Smooth muscle cell (in vitro differentiated cells): ENCODE results near the gene TRIM66. TPM values are rescaled to one million over a fixed set of nuclear protein-coding genes. Genes with fewer than 3 reads are reported as not detected.

ENCODE experiments used
- DNase-seq: peaks from one replicate; lab custom pipeline; 2025; ENCODE audit not compliant: unreplicated experiment; lab: John Stamatoyannopoulos, UW
- H2AFZ ChIP-seq: fragments of 200-600 bp; sonication (generic); 2 replicates; pipeline ENCODE4 v1.6.0; 2016; ENCODE audit warnings: antibody characterized with exemption, low read depth, mild to moderate bottlenecking
- H3F3A ChIP-seq: fragments of 200-600 bp; sonication (generic); 2 replicates; pipeline ENCODE4 v1.6.0; 2017; ENCODE audit warnings: antibody characterized with exemption, low read depth
- H3K27ac ChIP-seq: fragments of 200-600 bp; sonication (generic); 2 replicates; pipeline ENCODE4 v1.5.1; 2016; ENCODE audit warnings: low read depth, mild to moderate bottlenecking
- H3K27me3 ChIP-seq: fragments of 200-600 bp; sonication (generic); 2 replicates; pipeline ENCODE4 v1.6.1; 2016; ENCODE audit warnings: low read depth, mild to moderate bottlenecking
- H3K36me3 ChIP-seq: fragments of 200-600 bp; sonication (generic); 2 replicates; pipeline ENCODE4 v1.5.1; 2016; ENCODE audit warnings: low read depth
- H3K4me1 ChIP-seq: fragments of 200-600 bp; sonication (generic); 2 replicates; pipeline ENCODE4 v1.5.1; 2016; ENCODE audit warnings: low read depth
- H3K4me2 ChIP-seq: fragments of 200-600 bp; sonication (generic); 2 replicates; pipeline ENCODE4 v1.6.0; 2016; ENCODE audit warnings: mild to moderate bottlenecking
- H3K4me3 ChIP-seq: fragments of 200-600 bp; sonication (generic); 2 replicates; pipeline ENCODE4 v1.5.1; 2016; ENCODE audit warnings: mild to moderate bottlenecking
- H3K79me2 ChIP-seq: fragments of 200-600 bp; sonication (generic); 2 replicates; pipeline ENCODE4 v1.6.0; 2016; ENCODE audit warnings: low read depth, mild to moderate bottlenecking
- H3K9ac ChIP-seq: fragments of 200-600 bp; sonication (generic); 2 replicates; pipeline ENCODE4 v1.6.0; 2016; ENCODE audit warnings: low read depth
- H3K9me3 ChIP-seq: fragments of 200-600 bp; sonication (generic); replicated peaks from 2 replicates; pipeline ENCODE4 v1.5.1; 2016; ENCODE audit warnings: low read depth
- H4K20me1 ChIP-seq: fragments of 200-600 bp; sonication (generic); 2 replicates; pipeline ENCODE4 v1.6.0; 2016; ENCODE audit warnings: low read depth
- WGBS: methylation state at CpG from one replicate; pipeline ENCODE4 v1.1.7; 2016; ENCODE audit warnings: low lambda C conversion rate; 5-methylcytosine and 5-hydroxymethylcytosine counted together
- polyA plus RNA-seq: library from polyadenylated mRNA; unstranded; fragments of >200 nt; fragmentation: Nextera tagmentation; extraction: Ambion mirVana; gene quantifications from 2 replicates; pipeline ENCODE4 v1.2.1, GENCODE V29; 2016
- total RNA-seq: library from RNA; depleted of rRNA; stranded (reverse); fragments of >200 nt; gene quantifications from 2 replicates; pipeline ENCODE4 v1.2.3, GENCODE V29; 2014
- TF ChIP-seq, protein P1 (sequence below): fragments of 200-600 bp; sonication (generic); IDR thresholded peaks from 2 replicates; pipeline ENCODE4 v1.5.1; 2017; ENCODE audit warnings: borderline replicate concordance, mild to moderate bottlenecking, antibody characterized with exemption; ENCODE audit not compliant: insufficient read depth, poor library complexity, severe bottlenecking

TRIM66 gene
- total and polyA plus RNA-seq, 2 experiments from 2014 or later: 0.24 to 5.8 TPM

DNA sequence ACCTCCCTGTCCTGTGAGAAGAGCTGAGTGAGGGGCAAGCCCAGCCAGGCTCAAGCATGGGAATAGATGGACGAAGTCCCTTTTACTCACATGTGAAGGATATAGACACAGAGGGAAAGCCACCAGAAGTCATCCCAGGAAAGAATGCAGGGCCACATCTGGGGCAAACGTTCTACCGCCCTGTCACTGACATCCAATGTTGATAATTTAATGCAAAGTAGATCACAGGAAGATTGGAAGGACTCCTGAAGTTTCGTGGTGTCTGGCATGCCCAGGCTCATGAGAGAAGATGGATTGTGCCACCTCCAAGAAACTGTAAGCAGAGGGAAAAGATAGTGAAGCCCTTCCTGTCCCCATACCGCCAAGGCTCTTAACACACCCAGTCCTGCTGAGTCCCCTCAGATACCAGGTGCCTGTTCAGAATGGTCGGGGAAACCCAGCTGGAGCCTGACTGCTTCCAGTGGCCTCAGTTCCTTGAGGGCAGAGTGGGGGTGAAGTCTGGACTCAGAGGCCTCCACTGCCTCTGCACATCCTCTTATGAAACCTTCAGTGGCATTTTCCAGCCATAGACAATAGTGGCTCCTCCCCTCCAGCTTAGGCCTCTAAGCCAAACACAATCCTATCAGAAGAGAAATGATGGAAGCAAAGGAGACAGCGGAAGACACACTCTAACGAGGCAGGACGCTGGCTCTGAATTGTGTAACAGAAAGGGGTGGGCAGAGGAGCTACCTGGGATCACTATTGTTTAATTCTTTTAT is 80.9 kb downstream of the TRIM66 start:
- WGBS: 90% methylated on average over 9 of the region's 9 CpGs
- H3K27ac ChIP-seq: no peak overlapping the region
- no peaks in the 10 kb centered on the region for H4K20me1 ChIP-seq
- H3K79me2 ChIP-seq: no peaks in the 10 kb centered on the region
- no peak overlapping the region for H3K4me3 ChIP-seq
- no peak overlapping the region for H3K4me2 ChIP-seq
- H3K36me3 ChIP-seq: no peaks in the 10 kb centered on the region
- no peaks in the 10 kb centered on the region for H3K27me3 ChIP-seq
- H2AFZ ChIP-seq: no peak overlapping the region
- TF ChIP-seq, protein P1, sequence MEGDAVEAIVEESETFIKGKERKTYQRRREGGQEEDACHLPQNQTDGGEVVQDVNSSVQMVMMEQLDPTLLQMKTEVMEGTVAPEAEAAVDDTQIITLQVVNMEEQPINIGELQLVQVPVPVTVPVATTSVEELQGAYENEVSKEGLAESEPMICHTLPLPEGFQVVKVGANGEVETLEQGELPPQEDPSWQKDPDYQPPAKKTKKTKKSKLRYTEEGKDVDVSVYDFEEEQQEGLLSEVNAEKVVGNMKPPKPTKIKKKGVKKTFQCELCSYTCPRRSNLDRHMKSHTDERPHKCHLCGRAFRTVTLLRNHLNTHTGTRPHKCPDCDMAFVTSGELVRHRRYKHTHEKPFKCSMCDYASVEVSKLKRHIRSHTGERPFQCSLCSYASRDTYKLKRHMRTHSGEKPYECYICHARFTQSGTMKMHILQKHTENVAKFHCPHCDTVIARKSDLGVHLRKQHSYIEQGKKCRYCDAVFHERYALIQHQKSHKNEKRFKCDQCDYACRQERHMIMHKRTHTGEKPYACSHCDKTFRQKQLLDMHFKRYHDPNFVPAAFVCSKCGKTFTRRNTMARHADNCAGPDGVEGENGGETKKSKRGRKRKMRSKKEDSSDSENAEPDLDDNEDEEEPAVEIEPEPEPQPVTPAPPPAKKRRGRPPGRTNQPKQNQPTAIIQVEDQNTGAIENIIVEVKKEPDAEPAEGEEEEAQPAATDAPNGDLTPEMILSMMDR: no peak
- H3K4me1 ChIP-seq: no peaks in the 10 kb centered on the region
- H3K9me3 ChIP-seq: no peaks in the 10 kb centered on the region
- DNase-seq: no peak
- no peak overlapping the region for H3K9ac ChIP-seq
- no peaks in the 10 kb centered on the region for H3F3A ChIP-seq

DNA sequence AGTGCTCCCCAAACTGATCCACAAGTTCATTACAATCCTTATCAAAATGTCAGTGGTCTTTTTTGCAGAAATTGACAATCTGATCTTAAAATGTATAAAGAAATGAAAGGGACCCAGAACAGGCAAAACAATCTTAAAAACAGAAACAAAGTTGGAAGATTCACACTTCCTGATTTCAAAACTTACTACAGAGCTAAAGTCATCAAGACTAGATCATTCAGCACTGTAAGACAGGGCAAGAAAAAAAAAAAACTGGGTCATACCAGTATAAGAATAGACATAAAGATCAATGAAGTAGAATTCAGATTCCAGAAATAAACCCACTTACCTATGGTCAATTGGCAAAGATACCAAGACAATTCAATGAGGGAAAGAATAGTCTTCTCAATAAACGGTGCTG is 84.0 kb downstream of the TRIM66 start:
- peaks cover 18% of the 10 kb centered on the region for H3K27me3 ChIP-seq
- no peaks in the 10 kb centered on the region for H3K36me3 ChIP-seq
- DNase-seq: no peak
- no peak overlapping the region for H2AFZ ChIP-seq
- TF ChIP-seq, protein P1: no peak
- H3K9ac ChIP-seq: no peak overlapping the region
- H3K4me2 ChIP-seq: no peak overlapping the region
- no peaks in the 10 kb centered on the region for H3F3A ChIP-seq
- 89% methylated on average over 1 of the region's 1 CpG for WGBS
- no peaks in the 10 kb centered on the region for H3K9me3 ChIP-seq
- peaks cover 5% of the 10 kb centered on the region for H3K4me1 ChIP-seq
- no peaks in the 10 kb centered on the region for H3K79me2 ChIP-seq
- no peak overlapping the region for H3K4me3 ChIP-seq
- no peaks in the 10 kb centered on the region for H4K20me1 ChIP-seq
- no peak overlapping the region for H3K27ac ChIP-seq

DNA sequence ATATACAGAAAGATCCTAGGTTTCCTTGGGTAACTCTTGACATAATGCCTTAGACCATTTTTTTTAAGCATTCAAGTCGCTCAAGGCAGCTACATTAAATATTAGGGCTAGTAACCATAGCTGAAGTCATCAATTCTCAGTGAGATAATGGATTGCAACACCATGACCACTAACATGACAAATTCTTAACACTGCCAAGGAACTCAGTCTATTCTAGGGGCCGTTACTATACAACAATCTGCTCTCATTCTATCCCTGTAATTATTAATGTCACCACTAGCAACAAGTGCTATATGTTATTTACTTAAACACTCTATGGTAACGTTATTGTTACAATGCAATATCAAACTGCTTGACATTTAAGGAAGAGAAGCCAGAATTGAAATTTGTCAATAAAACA is 85.3 kb downstream of the TRIM66 start:
- Histone ChIP-seq H3K27ac (no peak overlapping the region), H3K27me3 (peaks cover 26% of the 10 kb centered on the region), H3K4me1 (peaks cover 5% of the 10 kb centered on the region), H3F3A (no peaks in the 10 kb centered on the region), H3K36me3 (no peaks in the 10 kb centered on the region), H4K20me1 (no peaks in the 10 kb centered on the region), H3K9ac (no peak overlapping the region), H3K79me2 (no peaks in the 10 kb centered on the region), H3K9me3 (no peaks in the 10 kb centered on the region), H3K4me2 (no peak overlapping the region), H2AFZ (no peak overlapping the region), H3K4me3 (no peak overlapping the region)
- TF ChIP-seq, protein P1: no peak
- 53% methylated on average over 3 of the region's 3 CpGs for WGBS
- DNase-seq: no peak

DNA sequence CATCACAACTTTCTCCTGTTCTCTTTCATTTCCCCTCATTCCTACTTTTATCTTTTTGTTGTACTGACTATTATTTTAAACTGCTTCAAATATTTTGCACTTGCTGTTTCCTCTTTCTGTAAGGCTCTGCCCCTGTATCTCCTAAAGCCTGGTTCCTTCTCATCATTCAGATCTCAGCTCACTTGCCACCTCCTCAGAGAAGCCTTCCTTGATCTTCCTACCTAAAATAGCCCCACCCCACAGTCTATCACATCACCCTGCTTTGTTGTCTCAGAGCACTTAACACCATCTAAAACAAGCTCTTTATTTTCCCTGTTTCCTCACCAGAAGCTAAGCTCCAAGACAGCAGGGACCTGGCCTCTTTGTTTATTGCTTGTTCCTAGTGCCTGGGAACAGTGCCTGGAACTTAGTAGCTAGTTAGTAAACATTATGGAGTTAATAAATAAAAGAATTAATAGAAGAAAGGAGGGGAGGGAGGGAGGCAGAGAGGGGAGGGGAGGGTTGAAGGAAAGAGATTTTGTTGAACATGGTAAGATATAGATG is 85.9 kb downstream of the TRIM66 start:
- H3K36me3 ChIP-seq: no peaks in the 10 kb centered on the region
- H3K9ac ChIP-seq: no peak overlapping the region
- H3K27me3 ChIP-seq: peaks cover 26% of the 10 kb centered on the region
- no peak overlapping the region for H3K4me3 ChIP-seq
- no peaks in the 10 kb centered on the region for H3K9me3 ChIP-seq
- H3K4me2 ChIP-seq: no peak overlapping the region
- no peak overlapping the region for H3K27ac ChIP-seq
- no peaks in the 10 kb centered on the region for H3F3A ChIP-seq
- no peaks in the 10 kb centered on the region for H3K79me2 ChIP-seq
- no peaks in the 10 kb centered on the region for H4K20me1 ChIP-seq
- peaks cover 5% of the 10 kb centered on the region for H3K4me1 ChIP-seq
- DNase-seq: no peak
- no peak overlapping the region for H2AFZ ChIP-seq
- TF ChIP-seq, protein P1: no peak
